ENCODE results near the gene CNEP1R1. TPM values are rescaled to one million over a fixed set of nuclear protein-coding genes. Genes with fewer than 3 reads are reported as not detected.

The CNEP1R1 gene, protein sequence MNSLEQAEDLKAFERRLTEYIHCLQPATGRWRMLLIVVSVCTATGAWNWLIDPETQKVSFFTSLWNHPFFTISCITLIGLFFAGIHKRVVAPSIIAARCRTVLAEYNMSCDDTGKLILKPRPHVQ
- total RNA-seq = 10 to 100 TPM; 19.3 to 20.8 (median 20.3) TPM
- long read RNA-seq, donor 1, transcript CNEP1R1-202 (6 exons, 2,117 nt) = major isoform, 13 of 20 reads
- long read RNA-seq, donor 1, partial matches to known transcripts = 5 of 20 reads
- long read RNA-seq, donor 1, other reads (novel, unspliced or antisense) = 0 of 20 reads
- long read RNA-seq, donor 2, transcript CNEP1R1-202 (6 exons, 2,117 nt) = major isoform, 7 of 12 reads
- long read RNA-seq, donor 2, partial matches to known transcripts = 0 of 12 reads
- long read RNA-seq, donor 2, other reads (novel, unspliced or antisense) = 2 of 12 reads

DNA sequence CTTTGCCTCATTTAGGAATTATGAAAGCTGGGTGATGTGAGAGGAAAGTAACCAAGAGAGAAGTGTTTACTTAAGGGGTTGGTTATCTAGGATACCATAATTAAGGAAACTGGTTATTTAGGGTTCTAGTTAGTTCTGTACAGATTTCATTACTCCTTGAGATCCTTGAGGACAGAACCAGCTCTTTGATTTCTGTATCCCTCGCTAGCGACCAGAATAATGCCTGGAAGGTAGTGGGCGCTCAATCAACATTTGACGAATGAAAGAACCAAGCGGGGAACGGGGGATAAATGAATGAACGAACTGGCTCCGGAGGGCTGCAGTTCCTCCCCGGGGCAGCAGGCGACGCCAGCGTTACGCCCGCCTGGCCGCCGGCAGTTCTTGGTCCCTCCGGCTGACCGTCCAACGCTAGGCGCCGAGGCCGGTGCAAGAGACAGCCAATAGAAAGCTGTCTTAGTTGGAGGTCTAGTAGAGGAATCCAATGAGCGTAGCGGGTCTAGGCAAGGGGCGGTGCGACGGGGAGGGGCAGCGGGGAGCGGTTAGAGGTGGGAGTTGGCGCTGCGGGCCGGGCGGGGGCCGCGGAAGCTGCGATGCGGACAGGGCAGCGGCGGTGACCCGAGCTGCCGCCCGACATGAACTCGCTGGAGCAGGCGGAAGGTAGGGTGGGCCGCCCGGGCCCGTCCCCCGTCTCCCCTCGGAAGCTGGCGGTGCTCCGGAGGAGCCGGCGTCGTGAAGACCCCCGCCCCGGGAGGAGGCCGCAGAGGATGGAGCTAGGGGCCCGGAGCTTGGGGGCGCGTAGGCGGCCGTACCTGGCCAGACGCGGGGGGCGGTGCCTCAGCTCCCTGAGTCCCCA, at the start of gene CNEP1R1:
CNEP1R1 (plus strand) TSS at position 542 of the 853 bp plus-strand sequence; CDS start at position 633, 91 bp downstream.
- ATAC-seq (peak; percentile 100), DNase-seq (peak; percentile 94 to 96 (median 96))
- Histone ChIP-seq H3K4me1 (ENCODE audit: low read depth) (peaks cover 17% of the 10 kb centered on the region), H3K4me3 (peak within 1 kb of the TSS; percentile 88), H3K9me3 (no peaks in the 10 kb centered on the region), H3K36me3 (ENCODE audit: low read depth) (no peaks in the 10 kb centered on the region)
- intact Hi-C loops (cut with DNase I, micrococcal nuclease) = loop anchor here in 1 of 2 donors (5.0 kb wide), 1 partner anchor 642 kb away; no protein-coding TSS in a partner anchor
- TF ChIP-seq, protein P1, sequence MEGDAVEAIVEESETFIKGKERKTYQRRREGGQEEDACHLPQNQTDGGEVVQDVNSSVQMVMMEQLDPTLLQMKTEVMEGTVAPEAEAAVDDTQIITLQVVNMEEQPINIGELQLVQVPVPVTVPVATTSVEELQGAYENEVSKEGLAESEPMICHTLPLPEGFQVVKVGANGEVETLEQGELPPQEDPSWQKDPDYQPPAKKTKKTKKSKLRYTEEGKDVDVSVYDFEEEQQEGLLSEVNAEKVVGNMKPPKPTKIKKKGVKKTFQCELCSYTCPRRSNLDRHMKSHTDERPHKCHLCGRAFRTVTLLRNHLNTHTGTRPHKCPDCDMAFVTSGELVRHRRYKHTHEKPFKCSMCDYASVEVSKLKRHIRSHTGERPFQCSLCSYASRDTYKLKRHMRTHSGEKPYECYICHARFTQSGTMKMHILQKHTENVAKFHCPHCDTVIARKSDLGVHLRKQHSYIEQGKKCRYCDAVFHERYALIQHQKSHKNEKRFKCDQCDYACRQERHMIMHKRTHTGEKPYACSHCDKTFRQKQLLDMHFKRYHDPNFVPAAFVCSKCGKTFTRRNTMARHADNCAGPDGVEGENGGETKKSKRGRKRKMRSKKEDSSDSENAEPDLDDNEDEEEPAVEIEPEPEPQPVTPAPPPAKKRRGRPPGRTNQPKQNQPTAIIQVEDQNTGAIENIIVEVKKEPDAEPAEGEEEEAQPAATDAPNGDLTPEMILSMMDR (IDR thresholded peaks at IDR 0.05) = peak; percentile 100

DNA sequence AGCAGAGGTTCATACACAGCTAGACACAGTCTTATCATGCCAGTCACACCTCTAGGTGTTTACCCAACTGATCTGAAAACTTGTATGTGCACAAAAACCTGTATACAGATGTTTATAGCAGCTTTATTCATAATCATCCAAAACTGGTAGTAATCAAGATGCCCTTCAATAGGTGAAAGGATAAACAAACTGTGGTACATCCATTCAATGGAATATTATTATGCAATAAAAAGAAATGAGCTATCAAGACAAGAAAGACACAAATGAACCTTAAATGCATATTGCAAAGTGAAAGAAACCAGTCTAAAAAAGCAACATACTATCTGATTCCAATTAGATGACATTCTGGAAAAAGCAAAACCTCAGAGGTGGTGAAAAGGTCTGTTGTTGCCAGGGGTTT, 47.6 kb upstream of the CNEP1R1 start:
- peaks cover 5% of the 10 kb centered on the region for H3K4me1 ChIP-seq (ENCODE audit: low read depth)
- intact Hi-C loops (cut with DNase I, micrococcal nuclease) = no loop called here
- no peaks in the 10 kb centered on the region for H3K36me3 ChIP-seq (ENCODE audit: low read depth)
- TF ChIP-seq, protein P1 (IDR thresholded peaks at IDR 0.05) = no peak
- DNase-seq = no peak
- no peak for ATAC-seq
- no peaks in the 10 kb centered on the region for H3K9me3 ChIP-seq
- H3K4me3 ChIP-seq = no peak overlapping the region

DNA sequence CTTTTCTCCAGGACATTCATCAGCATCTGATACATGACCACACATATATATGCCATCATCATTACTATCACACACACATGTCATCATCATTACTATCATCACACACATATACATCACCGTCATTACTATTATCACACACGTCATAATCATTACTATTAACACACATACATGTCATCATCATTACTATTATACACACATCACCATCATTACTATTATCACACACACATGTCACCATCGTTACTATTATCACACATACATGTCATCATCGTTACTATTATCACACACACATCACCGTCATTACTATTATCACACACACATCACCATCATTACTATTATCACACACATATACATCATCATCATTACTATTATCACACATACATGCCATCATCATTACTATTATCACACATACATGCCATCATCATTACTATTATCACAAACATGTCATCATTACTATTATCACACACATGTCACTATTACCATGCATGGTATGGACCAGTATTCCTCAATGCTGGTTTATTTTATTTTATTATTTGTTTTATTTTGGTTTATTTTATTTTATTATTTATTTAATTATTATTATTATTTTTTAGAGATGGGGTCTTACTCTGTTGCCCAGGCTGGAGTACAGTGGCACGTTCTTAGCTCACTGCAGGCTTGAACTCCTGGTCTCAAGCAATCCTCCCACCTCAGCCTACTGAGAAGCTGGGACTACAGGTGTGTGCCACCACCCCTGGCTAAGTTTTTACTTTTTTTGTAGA, 46.3 kb upstream of the CNEP1R1 start:
- Histone ChIP-seq H3K4me3 (no peak overlapping the region), H3K4me1 (ENCODE audit: low read depth) (peaks cover 5% of the 10 kb centered on the region), H3K36me3 (ENCODE audit: low read depth) (no peaks in the 10 kb centered on the region), H3K9me3 (no peaks in the 10 kb centered on the region)
- DNase-seq (no peak), ATAC-seq (no peak)
- intact Hi-C loops (cut with DNase I, micrococcal nuclease) = no loop called here
- TF ChIP-seq, protein P1 (IDR thresholded peaks at IDR 0.05) = no peak

DNA sequence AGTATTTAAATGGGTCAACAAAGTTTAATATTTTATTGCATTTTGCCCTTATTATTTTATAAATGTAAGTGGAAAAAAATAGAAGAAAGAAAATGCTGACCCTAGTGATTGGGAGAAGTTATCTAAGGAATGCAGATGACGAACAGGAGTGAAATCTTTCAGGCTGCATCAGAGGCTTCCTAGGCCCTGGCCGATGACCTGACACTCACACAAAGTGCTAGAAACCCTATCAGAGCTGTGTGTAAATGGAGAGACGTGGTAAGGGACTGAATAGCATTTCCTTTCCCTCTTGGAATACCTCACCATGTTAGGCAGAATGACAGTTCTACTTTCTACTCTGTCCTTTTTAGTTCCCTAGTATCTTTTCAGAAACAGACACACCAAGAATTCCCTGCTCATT, 44.9 kb upstream of the CNEP1R1 start:
- Histone ChIP-seq H3K9me3 (no peaks in the 10 kb centered on the region), H3K4me1 (ENCODE audit: low read depth) (no peaks in the 10 kb centered on the region), H3K36me3 (ENCODE audit: low read depth) (no peaks in the 10 kb centered on the region), H3K4me3 (no peak overlapping the region)
- DNase-seq (no peak), ATAC-seq (no peak)
- TF ChIP-seq, protein P1 (IDR thresholded peaks at IDR 0.05) = no peak
- intact Hi-C loops (cut with DNase I, micrococcal nuclease) = no loop called here
